Measurements from ENCODE around the gene PCSK1. TPM values are rescaled to one million over a fixed set of nuclear protein-coding genes. Genes with fewer than 3 reads are reported as not detected.
A peak's percentile ranks its signal among the peaks of the same experiment; 100 is the strongest.

Gene PCSK1
- total RNA-seq, 3 donors from 2014 or later, result 1.5 to 4.4 (median 3.7) TPM

GRCh38 chr5:96384353-96384752, 48.7 kb downstream of the PCSK1 start:
- DNase-seq (no peak), ATAC-seq (no peak)
- Histone ChIP-seq H3K4me1 (ENCODE audit: low read depth) (no peaks in the 10 kb centered on the region), H3K4me3 (no peak overlapping the region), H3K36me3 (ENCODE audit: low read depth) (no peaks in the 10 kb centered on the region), H3K9me3 (no peaks in the 10 kb centered on the region)
- TF ChIP-seq CTCF (IDR thresholded peaks at IDR 0.05), result no peak
- intact Hi-C loops (cut with DNase I, micrococcal nuclease), result no loop called here

- H3K4me3 ChIP-seq, result no peak overlapping the region
- intact Hi-C loops (cut with DNase I, micrococcal nuclease), result no loop called here
- DNase-seq (peak in 1 of 3 donors; percentile 22), ATAC-seq (peak; percentile 89)
- no peaks in the 10 kb centered on the region for H3K36me3 ChIP-seq (ENCODE audit: low read depth)
- H3K9me3 ChIP-seq, result no peaks in the 10 kb centered on the region
- TF ChIP-seq CTCF (IDR thresholded peaks at IDR 0.05), result no peak
- H3K4me1 ChIP-seq (ENCODE audit: low read depth), result no peaks in the 10 kb centered on the region
Observed at GRCh38 chr5:96381526-96381925, 51.5 kb downstream of the PCSK1 start.

GRCh38 chr5:96379896-96380295, 53.2 kb downstream of the PCSK1 start:
- no peaks in the 10 kb centered on the region for H3K9me3 ChIP-seq
- no peaks in the 10 kb centered on the region for H3K36me3 ChIP-seq (ENCODE audit: low read depth)
- DNase-seq (no peak), ATAC-seq (no peak)
- intact Hi-C loops (cut with DNase I, micrococcal nuclease), result no loop called here
- no peak overlapping the region for H3K4me3 ChIP-seq
- no peaks in the 10 kb centered on the region for H3K4me1 ChIP-seq (ENCODE audit: low read depth)
- TF ChIP-seq CTCF (IDR thresholded peaks at IDR 0.05), result no peak

GRCh38 chr5:96377597-96377996, 55.5 kb downstream of the PCSK1 start:
- DNase-seq (no peak), ATAC-seq (no peak)
- Histone ChIP-seq H3K9me3 (no peaks in the 10 kb centered on the region), H3K4me3 (no peak overlapping the region), H3K4me1 (ENCODE audit: low read depth) (no peaks in the 10 kb centered on the region), H3K36me3 (ENCODE audit: low read depth) (no peaks in the 10 kb centered on the region)
- no peak for TF ChIP-seq CTCF (IDR thresholded peaks at IDR 0.05)
- intact Hi-C loops (cut with DNase I, micrococcal nuclease), result no loop called here

- H3K4me3 ChIP-seq, result no peak overlapping the region
- no peaks in the 10 kb centered on the region for H3K36me3 ChIP-seq (ENCODE audit: low read depth)
- DNase-seq, result no peak
- H3K4me1 ChIP-seq (ENCODE audit: low read depth), result no peaks in the 10 kb centered on the region
- no peaks in the 10 kb centered on the region for H3K9me3 ChIP-seq
- ATAC-seq, result no peak
- intact Hi-C loops (cut with DNase I, micrococcal nuclease), result no loop called here
- TF ChIP-seq CTCF (IDR thresholded peaks at IDR 0.05), result no peak
Observed at GRCh38 chr5:96377167-96377566, 55.9 kb downstream of the PCSK1 start.

- H3K4me1 ChIP-seq (ENCODE audit: low read depth), result no peaks in the 10 kb centered on the region
- ATAC-seq, result no peak
- intact Hi-C loops (cut with DNase I, micrococcal nuclease), result no loop called here
- no peaks in the 10 kb centered on the region for H3K36me3 ChIP-seq (ENCODE audit: low read depth)
- no peak overlapping the region for H3K4me3 ChIP-seq
- no peak for TF ChIP-seq CTCF (IDR thresholded peaks at IDR 0.05)
- no peak for DNase-seq
- no peaks in the 10 kb centered on the region for H3K9me3 ChIP-seq
Observed at GRCh38 chr5:96374653-96375052, 58.4 kb downstream of the PCSK1 start.
